GM21619 (cell line): ENCODE results near the gene GPR42.
"Not testable (repeated sequence)": the region's sequence is repeated elsewhere in the genome, so short reads cannot be mapped to it uniquely, and the experiment has no call there.

ENCODE experiments used
- ATAC-seq: cut with Tn5 transposase; IDR thresholded peaks from one replicate; pipeline ENCODE4 v1.9.1; 2021; ENCODE audit not compliant: unreplicated experiment

GPR42 gene

DNA sequence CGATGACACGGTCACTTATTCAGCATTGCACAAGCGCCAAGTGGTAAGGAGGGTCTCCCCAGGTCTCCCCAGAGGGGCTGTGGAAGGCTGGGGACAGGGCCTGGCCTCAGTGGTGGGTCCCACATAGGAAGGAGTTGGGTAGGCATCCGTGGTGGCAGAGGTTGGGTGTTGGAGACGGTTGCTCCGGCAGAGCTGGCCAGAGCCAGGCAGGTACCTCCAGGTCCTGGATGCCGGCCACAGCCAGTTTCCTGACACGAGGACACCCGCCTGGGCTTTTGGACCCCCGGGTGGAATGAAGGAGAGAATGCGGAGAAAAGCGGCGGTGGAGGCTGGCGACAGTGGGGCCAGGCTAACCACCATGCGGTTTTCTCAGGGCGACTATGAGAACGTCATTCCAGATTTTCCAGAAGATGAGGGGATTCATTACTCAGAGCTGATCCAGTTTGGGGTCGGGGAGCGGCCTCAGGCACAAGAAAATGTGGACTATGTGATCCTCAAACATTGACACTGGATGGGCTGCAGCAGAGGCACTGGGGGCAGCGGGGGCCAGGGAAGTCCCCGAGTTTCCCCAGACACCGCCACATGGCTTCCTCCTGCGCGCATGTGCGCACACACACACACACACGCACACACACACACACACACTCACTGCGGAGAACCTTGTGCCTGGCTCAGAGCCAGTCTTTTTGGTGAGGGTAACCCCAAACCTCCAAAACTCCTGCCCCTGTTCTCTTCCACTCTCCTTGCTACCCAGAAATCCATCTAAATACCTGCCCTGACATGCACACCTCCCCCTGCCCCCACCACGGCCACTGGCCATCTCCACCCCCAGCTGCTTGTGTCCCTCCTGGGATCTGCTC is 24.4 kb upstream of the GPR42 start:
- ATAC-seq: no peak

DNA sequence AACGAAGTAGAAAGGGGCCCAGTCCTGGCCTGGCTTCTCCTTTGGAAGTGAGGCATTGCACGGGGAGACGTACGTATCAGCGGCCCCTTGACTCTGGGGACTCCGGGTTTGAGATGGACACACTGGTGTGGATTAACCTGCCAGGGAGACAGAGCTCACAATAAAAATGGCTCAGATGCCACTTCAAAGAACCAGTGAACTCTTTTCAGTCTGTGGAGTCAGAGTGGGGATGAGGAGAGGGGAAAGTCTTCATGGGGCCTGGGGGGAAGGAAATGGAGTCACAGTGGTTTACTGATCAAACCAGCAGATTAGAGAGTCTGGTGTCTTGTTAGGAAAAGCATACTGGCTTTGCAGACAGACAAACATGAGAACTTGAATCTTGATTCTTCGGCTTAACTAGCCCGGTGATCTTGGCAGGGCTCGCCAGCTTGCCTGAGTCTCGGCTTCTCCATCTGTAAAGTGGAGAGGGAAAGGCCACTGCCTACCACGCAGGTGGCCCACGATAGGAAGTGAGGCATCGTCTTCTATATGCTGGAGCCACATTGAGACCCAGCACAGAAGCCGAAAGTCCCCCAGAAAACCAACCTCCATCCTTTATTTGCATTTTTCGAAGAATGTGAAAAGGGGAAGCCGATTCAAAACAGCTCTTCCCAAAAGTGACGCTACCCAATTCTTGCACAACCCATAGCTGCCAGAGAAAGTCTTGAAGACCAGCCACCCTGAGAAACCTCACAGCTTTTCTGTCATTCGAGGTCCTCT is 23.5 kb upstream of the GPR42 start, which contains the start of gene FFAR1:
Gene FFAR1 (plus strand): TSS at position 732 of the 759 bp plus-strand sequence. CDS start 3,650 bp downstream, outside the sequence.
- ATAC-seq: peak; percentile 59

DNA sequence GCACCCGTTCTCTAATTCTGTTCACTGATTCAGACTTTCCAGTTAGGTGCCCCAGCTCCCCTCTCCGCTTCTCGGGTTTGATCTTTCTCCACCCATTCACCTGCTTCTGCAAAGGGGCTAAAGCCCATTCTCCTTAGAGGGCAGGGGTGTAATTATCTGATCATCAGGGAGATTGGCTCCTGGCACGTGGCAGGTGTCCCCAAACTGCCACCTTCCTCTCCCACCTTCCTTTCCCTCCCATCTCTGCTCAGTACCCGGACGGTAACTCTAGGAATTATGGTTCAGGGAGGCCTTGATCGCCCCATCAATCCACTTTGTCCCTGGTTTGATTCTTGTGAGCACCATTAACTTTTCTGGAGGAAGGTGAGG is 23.0 kb upstream of the GPR42 start:
- no peak for ATAC-seq

- ATAC-seq: no peak
Measured at GRCh38 chr19:35348911-35349611, 21.8 kb upstream of the GPR42 start.

- ATAC-seq: no peak
Measured at GRCh38 chr19:35349614-35350521, 21.0 kb upstream of the GPR42 start.

DNA sequence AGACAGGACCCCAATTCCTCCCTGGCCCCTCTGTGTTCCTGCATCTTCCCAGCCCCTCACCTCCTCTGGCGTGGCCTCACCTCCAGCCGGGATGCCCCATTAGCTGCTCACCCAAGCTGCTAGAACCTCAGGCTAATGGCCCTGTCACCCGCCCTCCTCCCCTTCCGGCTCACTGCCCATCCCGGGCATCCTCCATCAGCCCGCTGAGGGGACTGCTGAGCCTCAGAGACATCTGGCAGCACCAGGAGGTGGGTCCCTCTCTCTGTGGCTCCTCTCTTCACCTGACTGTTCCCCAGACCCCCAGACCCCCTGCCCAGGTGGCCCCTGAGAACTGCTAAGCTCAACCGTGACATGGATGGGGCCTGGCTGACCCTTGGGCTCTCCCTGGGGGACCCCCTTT is 20.3 kb upstream of the GPR42 start:
- no peak for ATAC-seq

DNA sequence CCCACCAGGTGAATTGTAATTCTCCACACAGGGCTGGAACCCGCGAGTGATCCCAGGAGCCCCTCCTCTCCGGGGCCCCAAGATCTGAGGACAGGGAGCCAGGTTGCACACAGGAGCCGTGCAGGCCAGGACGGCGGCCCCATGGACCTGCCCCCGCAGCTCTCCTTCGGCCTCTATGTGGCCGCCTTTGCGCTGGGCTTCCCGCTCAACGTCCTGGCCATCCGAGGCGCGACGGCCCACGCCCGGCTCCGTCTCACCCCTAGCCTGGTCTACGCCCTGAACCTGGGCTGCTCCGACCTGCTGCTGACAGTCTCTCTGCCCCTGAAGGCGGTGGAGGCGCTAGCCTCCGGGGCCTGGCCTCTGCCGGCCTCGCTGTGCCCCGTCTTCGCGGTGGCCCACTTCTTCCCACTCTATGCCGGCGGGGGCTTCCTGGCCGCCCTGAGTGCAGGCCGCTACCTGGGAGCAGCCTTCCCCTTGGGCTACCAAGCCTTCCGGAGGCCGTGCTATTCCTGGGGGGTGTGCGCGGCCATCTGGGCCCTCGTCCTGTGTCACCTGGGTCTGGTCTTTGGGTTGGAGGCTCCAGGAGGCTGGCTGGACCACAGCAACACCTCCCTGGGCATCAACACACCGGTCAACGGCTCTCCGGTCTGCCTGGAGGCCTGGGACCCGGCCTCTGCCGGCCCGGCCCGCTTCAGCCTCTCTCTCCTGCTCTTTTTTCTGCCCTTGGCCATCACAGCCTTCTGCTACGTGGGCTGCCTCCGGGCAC is 19.3 kb upstream of the GPR42 start:
- no peak for ATAC-seq

DNA sequence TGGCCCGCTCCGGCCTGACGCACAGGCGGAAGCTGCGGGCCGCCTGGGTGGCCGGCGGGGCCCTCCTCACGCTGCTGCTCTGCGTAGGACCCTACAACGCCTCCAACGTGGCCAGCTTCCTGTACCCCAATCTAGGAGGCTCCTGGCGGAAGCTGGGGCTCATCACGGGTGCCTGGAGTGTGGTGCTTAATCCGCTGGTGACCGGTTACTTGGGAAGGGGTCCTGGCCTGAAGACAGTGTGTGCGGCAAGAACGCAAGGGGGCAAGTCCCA is 18.8 kb upstream of the GPR42 start:
- ATAC-seq: no peak

DNA sequence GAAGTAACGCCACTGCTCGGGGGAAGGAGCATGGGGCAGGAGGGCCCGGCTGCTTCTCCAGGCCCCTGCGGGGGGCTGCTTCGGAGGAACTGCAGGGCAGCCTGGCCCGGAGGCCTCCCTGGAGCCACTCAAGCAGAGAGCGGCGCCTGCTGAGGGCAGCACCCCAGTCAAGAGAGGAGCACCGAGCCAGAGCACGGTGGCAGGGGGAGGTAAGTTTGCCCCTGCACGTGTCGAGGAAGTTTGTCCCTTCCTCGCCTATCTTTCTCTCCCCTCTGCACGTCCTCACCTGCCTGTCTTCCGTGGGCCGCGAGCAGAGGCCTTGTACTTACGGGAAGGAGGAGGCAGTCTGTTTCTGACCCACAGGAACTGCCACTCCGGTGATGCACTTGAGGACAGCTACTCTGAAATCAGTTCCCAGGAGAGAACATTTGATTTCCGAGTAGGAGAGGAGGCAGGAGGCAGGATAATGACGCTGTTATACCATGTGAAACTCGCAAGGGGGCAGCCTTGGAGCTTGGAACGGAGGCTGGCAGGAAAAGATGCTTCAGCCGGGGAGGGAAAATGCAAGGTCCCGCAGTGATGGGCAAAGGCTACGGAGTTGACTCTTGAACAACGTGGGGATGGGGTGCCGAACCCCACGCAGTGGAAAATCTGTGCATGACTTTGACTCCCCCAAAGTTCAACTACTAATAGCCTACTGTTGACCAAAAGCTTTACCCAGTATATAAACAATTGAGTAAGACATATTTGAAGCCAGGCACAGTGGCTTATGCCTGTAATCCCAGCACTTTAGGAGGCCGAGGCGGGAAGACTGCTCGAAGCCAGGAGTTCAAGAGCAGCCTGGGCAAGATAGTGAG is 18.2 kb upstream of the GPR42 start:
- peak; percentile 43 for ATAC-seq

DNA sequence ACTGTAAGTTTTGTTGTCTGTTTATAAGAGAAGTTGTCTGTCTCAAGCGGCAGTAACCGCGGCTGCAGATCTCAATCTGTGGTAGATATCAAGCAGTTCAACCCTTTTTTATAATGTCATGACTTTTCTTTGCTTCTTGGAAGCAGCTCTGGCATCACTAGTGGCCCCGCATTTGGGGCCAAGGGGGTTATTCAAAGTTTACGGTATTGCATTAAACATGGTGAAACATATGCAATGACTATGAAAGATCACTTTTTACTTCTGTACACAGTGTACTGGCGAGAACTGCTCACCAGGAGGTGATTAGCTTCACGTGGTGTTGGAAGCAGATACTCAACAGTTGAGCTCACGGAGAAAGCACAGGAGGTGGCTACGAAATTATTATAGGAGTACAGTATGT is 17.2 kb upstream of the GPR42 start:
- no peak for ATAC-seq

DNA sequence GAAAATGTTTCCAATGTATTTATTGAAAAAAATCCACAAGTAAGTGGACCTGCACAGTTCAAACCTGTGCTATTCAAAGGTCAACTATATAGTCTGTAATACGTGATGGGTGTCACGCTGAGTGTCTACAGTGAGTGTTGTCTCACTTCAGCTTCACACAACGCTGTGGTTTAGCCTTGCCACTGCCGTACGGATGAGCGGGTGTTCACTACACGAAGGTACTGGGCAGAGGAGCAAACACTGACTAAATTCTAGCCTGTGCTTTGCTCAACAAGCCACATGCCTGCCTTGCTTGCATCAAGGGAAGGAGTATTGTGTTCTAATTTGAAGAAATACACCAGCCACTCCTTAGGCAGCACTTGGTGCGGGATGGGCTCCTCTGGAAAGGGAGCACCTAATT is 16.0 kb upstream of the GPR42 start:
- ATAC-seq: no peak

- no peak for ATAC-seq
Measured at GRCh38 chr19:35355791-35356460, 14.9 kb upstream of the GPR42 start.

DNA sequence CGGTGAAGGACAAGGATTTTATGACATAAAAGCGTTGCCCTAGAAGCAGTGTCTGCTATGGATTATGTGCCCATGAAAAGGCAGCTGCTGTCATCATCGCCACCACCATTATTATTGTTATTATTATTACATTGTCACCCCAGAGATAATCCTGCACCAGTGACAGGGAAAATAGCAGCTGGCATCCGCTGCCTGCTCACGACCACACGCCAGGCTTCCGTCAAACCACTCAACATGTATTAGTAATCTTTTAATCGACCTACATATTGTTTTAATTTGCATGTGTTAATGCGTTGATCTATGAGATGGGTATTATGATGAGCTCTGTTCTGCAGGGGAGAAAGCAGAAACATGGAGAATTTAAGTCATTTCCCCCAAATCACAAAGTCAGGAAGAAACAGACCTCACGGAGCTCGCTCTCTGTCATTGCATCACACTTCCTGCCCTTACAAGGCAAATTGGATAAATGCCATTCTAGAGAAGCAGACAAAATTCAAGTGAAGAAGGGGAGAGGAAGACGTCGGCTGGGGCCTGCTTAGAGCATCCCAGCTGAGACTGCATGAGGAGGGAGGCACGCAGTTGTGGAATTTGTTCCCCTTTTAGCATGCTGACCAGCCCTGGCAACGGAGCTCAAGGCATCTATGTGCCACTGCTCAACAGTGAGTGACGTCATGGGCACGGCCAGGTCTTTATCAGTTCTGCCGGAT is 12.8 kb upstream of the GPR42 start, which contains the start of gene FFAR3:
Gene FFAR3 (plus strand): TSS at position 594 of the 707 bp plus-strand sequence. CDS start 431 bp downstream, outside the sequence.
- no peak for ATAC-seq

- ATAC-seq: not testable (repeated sequence)
Measured at GRCh38 chr19:35358834-35359233, 12.0 kb upstream of the GPR42 start.

DNA sequence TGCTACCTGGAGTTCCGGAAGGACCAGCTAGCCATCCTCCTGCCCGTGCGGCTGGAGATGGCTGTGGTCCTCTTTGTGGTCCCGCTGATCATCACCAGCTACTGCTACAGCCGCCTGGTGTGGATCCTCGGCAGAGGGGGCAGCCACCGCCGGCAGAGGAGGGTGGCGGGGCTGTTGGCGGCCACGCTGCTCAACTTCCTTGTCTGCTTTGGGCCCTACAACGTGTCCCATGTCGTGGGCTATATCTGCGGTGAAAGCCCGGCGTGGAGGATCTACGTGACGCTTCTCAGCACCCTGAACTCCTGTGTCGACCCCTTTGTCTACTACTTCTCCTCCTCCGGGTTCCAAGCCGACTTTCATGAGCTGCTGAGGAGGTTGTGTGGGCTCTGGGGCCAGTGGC is 11.5 kb upstream of the GPR42 start:
- ATAC-seq: not testable (repeated sequence)

DNA sequence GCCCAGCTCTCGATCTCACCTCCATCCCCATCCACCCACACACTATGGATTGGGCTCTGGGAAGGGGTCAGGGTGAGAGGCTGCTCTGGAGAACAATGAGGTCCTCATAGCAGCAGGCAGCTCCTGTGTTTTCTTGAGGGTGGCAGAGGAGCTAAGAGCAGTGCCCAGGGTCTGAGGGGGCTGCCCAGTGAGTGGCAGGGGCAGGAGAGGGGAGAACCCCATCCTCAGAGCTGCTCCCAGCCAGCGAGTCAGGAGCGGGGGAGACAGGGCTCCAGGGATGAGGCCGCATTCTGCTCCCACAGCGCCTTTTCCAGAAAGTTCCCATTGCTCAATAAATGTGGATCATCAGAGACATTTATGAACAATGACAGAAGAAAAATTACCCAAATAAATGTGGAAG is 10.8 kb upstream of the GPR42 start:
- not testable (repeated sequence) for ATAC-seq

DNA sequence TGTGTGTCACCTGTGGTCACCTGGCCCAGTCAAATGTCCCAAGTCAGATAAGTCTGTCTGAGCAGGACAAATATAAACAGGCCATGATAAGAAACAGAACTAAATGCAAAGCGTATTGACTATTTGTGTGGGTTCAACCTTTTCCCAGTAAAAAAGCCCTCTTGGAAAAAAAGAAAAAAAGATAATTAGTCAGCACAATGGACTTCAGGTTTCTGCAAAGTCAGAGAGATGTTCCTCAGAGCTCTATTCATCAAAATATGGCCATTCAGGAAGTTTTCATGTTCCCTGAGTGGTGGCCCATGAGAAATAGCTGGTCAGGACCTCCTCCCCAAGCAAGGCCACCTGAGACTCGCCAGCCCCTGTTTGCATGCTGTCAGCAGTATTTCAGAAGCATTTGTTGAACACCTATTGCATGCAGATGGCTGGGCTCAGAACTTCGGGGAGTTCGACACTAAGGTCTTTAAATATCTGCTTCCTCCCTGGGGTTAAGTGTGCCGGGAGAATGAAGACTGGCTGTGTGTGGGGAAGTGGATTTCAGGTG is 9.9 kb upstream of the GPR42 start:
- no peak for ATAC-seq
